ENCODE measurements around the gene PHF24. TPM values are rescaled to one million over a fixed set of nuclear protein-coding genes. Genes with fewer than 3 reads are reported as not detected.

The PHF24 gene
- total RNA-seq, 4 donors from 2014 or later = 0.16 to 0.27 TPM; not detected in 2

DNA sequence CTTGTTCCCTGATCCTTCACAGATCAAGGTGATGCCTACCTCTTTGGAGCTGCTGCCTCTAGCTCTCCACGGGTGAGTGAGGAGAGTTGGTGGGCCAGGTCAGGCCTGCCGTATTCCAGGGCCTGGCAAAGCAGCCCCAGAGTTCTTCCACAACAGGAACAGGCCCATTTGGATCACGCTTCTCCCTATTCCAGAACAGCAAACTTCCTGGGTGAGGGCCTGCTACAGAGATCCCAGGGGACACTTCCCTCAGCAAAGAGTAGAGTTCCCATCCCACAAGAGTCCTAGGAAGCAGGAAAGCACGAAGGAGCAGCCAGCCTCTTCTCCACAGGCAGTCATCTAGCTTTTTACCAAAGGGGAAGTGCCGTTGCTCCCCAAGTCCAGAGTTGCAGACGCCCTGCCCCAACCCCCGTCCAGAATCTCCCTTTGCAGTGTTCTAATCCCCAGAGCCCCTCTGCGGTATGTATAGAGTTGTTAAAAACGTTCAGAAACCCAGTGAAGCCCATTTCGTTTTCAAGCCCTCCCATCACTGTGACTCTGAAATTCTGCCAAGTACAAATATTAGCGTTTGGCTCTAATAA, 22.2 kb downstream of the PHF24 start:
- no peak for TF ChIP-seq EP300 (IDR thresholded peaks at IDR 0.05; ENCODE audit: low read depth)
- TF ChIP-seq POLR2A (IDR thresholded peaks at IDR 0.05) = no peak
- TF ChIP-seq, protein P1, sequence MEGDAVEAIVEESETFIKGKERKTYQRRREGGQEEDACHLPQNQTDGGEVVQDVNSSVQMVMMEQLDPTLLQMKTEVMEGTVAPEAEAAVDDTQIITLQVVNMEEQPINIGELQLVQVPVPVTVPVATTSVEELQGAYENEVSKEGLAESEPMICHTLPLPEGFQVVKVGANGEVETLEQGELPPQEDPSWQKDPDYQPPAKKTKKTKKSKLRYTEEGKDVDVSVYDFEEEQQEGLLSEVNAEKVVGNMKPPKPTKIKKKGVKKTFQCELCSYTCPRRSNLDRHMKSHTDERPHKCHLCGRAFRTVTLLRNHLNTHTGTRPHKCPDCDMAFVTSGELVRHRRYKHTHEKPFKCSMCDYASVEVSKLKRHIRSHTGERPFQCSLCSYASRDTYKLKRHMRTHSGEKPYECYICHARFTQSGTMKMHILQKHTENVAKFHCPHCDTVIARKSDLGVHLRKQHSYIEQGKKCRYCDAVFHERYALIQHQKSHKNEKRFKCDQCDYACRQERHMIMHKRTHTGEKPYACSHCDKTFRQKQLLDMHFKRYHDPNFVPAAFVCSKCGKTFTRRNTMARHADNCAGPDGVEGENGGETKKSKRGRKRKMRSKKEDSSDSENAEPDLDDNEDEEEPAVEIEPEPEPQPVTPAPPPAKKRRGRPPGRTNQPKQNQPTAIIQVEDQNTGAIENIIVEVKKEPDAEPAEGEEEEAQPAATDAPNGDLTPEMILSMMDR (IDR thresholded peaks at IDR 0.05) = no peak
- TF ChIP-seq POLR2AphosphoS5 (IDR thresholded peaks at IDR 0.05) = no peak
- Histone ChIP-seq H3K27me3 (no peaks in the 10 kb centered on the region), H3K4me3 (no peak overlapping the region), H3K27ac (no peak overlapping the region), H3K36me3 (no peaks in the 10 kb centered on the region), H3K9me3 (no peaks in the 10 kb centered on the region), H3K4me1 (peaks cover 0 to 9% (median 0%) of the 10 kb centered on the region in 4 donors)
- intact Hi-C loops (cut with DNase I; ENCODE audit: low total_unique reads) = loop anchor here (10.0 kb wide), 1 partner anchor 75 kb away; no protein-coding TSS in a partner anchor
- DNase-seq = no peak
- WGBS, 2 donors (ENCODE audit: low coverage in 1 of 2) = 60 to 68% methylated on average over 6 to 11 of the region's 11 CpGs
- in situ Hi-C loops (cut with MboI; ENCODE audit: low pct_ligation_motif_present in 1 of 4, low pct_unique_long_range_greater_than_20kb in 1 of 4, low sequenced_read_pairs in 3 of 4) = loop anchor here in 2 of 4 donors (25.0 kb wide), 2 partner anchors 93 to 707 kb away; partner anchors contain the start of gene TPM2 (in 1 of the 2)

DNA sequence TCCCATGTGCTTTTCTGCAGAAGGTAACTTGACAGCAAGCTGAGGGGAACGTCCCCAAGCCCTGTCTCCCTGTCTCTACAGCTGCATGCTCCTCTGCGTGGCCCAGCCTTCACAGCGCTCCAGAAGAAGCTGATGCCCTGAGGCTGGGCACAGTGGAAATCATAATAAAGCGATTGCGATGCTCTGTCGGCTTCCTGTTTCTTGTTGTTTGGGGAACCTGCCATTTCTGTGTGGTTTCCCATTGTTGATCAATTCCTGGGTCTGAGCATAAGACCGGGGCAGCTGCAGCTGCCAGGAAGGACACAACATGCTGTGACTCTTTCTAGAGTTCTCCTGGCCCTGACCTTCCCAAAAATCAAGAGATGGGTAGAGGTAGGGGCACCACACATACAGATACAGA, 24.3 kb downstream of the PHF24 start:
- Histone ChIP-seq H3K36me3 (no peaks in the 10 kb centered on the region), H3K4me3 (no peak overlapping the region), H3K27me3 (no peaks in the 10 kb centered on the region), H3K4me1 (peaks cover 0 to 9% (median 0%) of the 10 kb centered on the region in 4 donors), H3K27ac (no peak overlapping the region), H3K9me3 (no peaks in the 10 kb centered on the region)
- intact Hi-C loops (cut with DNase I; ENCODE audit: low total_unique reads) (loop anchor here (10.0 kb wide), 1 partner anchor 78 kb away; no protein-coding TSS in a partner anchor), in situ Hi-C loops (cut with MboI; ENCODE audit: low pct_ligation_motif_present in 1 of 4, low pct_unique_long_range_greater_than_20kb in 1 of 4, low sequenced_read_pairs in 3 of 4) (loop anchor here in 2 of 4 donors (25.0 kb wide), 2 partner anchors 95 to 705 kb away; partner anchors contain the start of gene TPM2 (in 1 of the 2))
- no peak for DNase-seq
- TF ChIP-seq EP300 (IDR thresholded peaks at IDR 0.05; ENCODE audit: low read depth) = no peak
- TF ChIP-seq POLR2A (IDR thresholded peaks at IDR 0.05) = no peak
- TF ChIP-seq POLR2AphosphoS5 (IDR thresholded peaks at IDR 0.05) = no peak
- TF ChIP-seq, protein P1 (IDR thresholded peaks at IDR 0.05) = no peak
- WGBS, 2 donors (ENCODE audit: low coverage in 1 of 2) = 61 to 73% methylated on average over 2 to 7 of the region's 7 CpGs

DNA sequence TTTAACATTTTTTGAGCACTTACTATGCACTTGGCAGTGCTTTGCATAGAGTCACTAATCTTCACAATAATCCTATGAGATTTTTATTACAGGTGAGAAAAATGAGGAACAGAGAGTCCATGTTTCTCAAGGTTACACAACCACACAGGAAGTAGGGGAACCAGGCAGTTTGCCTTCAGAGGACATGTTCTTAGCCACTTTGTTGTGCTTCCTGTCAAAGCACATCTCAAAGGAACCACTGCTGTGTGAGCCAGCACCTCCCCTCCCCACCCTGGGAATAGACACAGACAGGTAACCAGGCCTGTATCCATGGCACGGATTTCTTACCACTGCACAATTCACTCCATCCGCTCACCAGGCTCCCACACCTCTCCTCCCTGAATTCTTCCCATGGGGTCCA, 25.1 kb downstream of the PHF24 start:
- intact Hi-C loops (cut with DNase I; ENCODE audit: low total_unique reads) = loop anchor here (10.0 kb wide), 1 partner anchor 78 kb away; no protein-coding TSS in a partner anchor
- WGBS, 2 donors (ENCODE audit: low coverage in 1 of 2) = 86% methylated on average over 2 of the region's 2 CpGs; no CpG with 5 or more reads in 1 of the 2 donors
- DNase-seq = no peak
- H3K4me3 ChIP-seq = no peak overlapping the region
- H3K9me3 ChIP-seq = no peaks in the 10 kb centered on the region
- TF ChIP-seq, protein P1 (IDR thresholded peaks at IDR 0.05) = no peak
- TF ChIP-seq POLR2AphosphoS5 (IDR thresholded peaks at IDR 0.05) (no peak), POLR2A (IDR thresholded peaks at IDR 0.05) (no peak), EP300 (IDR thresholded peaks at IDR 0.05; ENCODE audit: low read depth) (no peak)
- H3K27me3 ChIP-seq = no peaks in the 10 kb centered on the region
- no peak overlapping the region for H3K27ac ChIP-seq
- peaks cover 0 to 10% (median 0%) of the 10 kb centered on the region in 4 donors for H3K4me1 ChIP-seq
- H3K36me3 ChIP-seq = no peaks in the 10 kb centered on the region
- in situ Hi-C loops (cut with MboI; ENCODE audit: low pct_ligation_motif_present in 1 of 4, low pct_unique_long_range_greater_than_20kb in 1 of 4, low sequenced_read_pairs in 3 of 4) = loop anchor here in 2 of 4 donors (25.0 kb wide), 2 partner anchors 96 to 704 kb away; partner anchors contain the start of gene TPM2 (in 1 of the 2)

DNA sequence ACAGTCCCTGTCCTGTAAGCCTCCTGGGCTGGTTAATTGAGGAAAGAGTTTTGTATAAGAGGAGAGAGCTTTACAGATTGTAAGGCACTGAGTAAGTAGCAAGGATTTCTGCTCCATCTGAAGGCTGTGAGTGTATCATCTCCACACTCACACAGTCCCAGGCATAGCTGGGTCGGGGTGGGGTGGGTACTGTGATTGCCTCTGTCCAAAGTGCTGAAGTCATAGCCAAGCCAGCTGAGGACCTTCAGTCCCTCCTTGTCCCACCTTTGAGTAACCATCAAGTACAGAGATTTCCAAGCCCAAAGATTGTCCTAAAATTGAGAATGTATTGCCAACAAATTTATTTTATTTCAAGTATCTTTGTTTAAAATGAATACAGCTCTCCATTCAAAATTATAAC, 26.0 kb downstream of the PHF24 start:
- Histone ChIP-seq H3K4me3 (no peak overlapping the region), H3K27me3 (no peaks in the 10 kb centered on the region), H3K4me1 (peaks cover 4 to 17% (median 6%) of the 10 kb centered on the region in 4 donors), H3K36me3 (no peaks in the 10 kb centered on the region), H3K9me3 (no peaks in the 10 kb centered on the region), H3K27ac (no peak overlapping the region)
- intact Hi-C loops (cut with DNase I; ENCODE audit: low total_unique reads) = loop anchor here (10.0 kb wide), 1 partner anchor 79 kb away; no protein-coding TSS in a partner anchor
- DNase-seq = no peak
- in situ Hi-C loops (cut with MboI; ENCODE audit: low pct_ligation_motif_present in 1 of 4, low pct_unique_long_range_greater_than_20kb in 1 of 4, low sequenced_read_pairs in 3 of 4) = loop anchor here in 2 of 4 donors (25.0 kb wide), 2 partner anchors 97 to 703 kb away; partner anchors contain the start of gene TPM2 (in 1 of the 2)
- WGBS, 2 donors (ENCODE audit: low coverage in 1 of 2) = 0% methylated on average over 1 of the region's 1 CpG; no CpG with 5 or more reads in 1 of the 2 donors
- no peak for TF ChIP-seq EP300 (IDR thresholded peaks at IDR 0.05; ENCODE audit: low read depth)
- TF ChIP-seq POLR2A (IDR thresholded peaks at IDR 0.05) = no peak
- TF ChIP-seq POLR2AphosphoS5 (IDR thresholded peaks at IDR 0.05) = no peak
- TF ChIP-seq, protein P1 (IDR thresholded peaks at IDR 0.05) = no peak
